Mammary epithelial cell (primary cell): ENCODE results near the gene KLK5.

Experiments used
- EZH2 ChIP-seq: IDR thresholded peaks from 2 replicates; pipeline ENCODE4 v1.6.1; 2012; ENCODE audit warnings: low read length, inconsistent platforms, borderline replicate concordance
- TF ChIP-seq, protein P1 (sequence below), 2 donors: IDR thresholded peaks in 1 of 2; conservative IDR thresholded peaks in 1 of 2; 2 replicates each; pipeline ENCODE4 v1.5.1; 2011 to 2012; ENCODE audit warnings: inconsistent platforms in 2 of 2, low read length in 2 of 2, mild to moderate bottlenecking in 2 of 2, control low read depth in 1 of 2, low read depth in 1 of 2; ENCODE audit not compliant: insufficient read depth in 1 of 2; ENCODE audit errors: extremely low read depth in 1 of 2

DNA sequence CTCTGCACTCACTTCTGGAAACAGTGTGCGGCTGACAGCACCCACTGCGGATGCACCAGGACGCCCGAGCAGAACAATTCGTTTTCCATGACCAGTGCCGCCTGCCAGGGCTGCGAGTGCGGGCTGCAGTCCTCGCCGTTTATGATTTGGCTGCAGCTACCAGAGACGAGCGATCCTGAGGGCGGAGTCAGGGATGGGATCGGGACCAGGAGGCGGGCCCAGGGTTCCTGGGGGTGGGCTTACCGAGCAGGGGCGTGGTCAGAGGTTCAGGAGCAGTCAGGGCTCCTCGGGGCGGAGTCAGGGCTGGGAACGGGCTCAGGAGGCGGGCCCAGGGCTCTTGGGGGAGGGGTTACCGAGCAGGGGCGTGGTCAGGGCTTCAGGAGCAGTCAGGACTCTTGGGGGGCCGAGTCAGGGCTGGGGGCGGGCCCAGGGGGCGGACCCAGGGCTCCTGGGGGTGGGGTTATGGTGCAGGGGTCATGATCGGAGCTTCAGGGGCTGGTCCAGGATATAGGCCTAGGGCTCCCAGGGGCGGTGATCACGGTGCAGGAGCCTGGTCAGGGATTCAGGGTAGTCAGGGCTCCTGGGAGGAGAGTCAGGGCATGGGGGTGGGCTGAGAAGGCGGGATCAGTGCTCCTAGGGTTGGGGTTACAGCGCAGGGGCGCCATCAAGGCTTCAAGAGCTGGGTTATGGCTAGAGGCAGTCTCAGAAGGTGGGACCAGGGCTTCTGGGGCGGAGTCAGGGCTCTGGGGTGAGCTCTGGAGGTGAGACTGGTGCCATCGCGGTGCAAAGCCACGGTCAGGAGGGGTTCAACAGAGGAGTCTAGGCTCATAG is 43.4 kb downstream of the KLK5 start:
- TF ChIP-seq, protein P1, sequence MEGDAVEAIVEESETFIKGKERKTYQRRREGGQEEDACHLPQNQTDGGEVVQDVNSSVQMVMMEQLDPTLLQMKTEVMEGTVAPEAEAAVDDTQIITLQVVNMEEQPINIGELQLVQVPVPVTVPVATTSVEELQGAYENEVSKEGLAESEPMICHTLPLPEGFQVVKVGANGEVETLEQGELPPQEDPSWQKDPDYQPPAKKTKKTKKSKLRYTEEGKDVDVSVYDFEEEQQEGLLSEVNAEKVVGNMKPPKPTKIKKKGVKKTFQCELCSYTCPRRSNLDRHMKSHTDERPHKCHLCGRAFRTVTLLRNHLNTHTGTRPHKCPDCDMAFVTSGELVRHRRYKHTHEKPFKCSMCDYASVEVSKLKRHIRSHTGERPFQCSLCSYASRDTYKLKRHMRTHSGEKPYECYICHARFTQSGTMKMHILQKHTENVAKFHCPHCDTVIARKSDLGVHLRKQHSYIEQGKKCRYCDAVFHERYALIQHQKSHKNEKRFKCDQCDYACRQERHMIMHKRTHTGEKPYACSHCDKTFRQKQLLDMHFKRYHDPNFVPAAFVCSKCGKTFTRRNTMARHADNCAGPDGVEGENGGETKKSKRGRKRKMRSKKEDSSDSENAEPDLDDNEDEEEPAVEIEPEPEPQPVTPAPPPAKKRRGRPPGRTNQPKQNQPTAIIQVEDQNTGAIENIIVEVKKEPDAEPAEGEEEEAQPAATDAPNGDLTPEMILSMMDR (conservative IDR thresholded peaks at IDR 0.05 in 1 of 2, IDR thresholded peaks at IDR 0.05 in 1 of 2; ENCODE audit: extremely low read depth in 1 of 2, insufficient read depth in 1 of 2, low read depth in 1 of 2, low read length in 2 of 2) = no peak
- TF ChIP-seq EZH2 = no peak
